Hindlimb muscle (tissue), 1 donor: ENCODE data around the gene ZNF750. TPM values are rescaled to one million over a fixed set of nuclear protein-coding genes. Genes with fewer than 3 reads are reported as not detected.

Experiments
- DNase-seq: peaks from one replicate; pipeline ENCODE4 v3.0.0-alpha.2; 2013
- polyA plus RNA-seq: library from polyadenylated mRNA; unstranded; fragments of 120-200 nt; gene quantifications from one replicate; pipeline ENCODE4 v1.2.1, GENCODE V29; 2013; ENCODE audit not compliant: insufficient read length

ZNF750 gene
- polyA plus RNA-seq, 1 donor = 0.85 TPM

DNA sequence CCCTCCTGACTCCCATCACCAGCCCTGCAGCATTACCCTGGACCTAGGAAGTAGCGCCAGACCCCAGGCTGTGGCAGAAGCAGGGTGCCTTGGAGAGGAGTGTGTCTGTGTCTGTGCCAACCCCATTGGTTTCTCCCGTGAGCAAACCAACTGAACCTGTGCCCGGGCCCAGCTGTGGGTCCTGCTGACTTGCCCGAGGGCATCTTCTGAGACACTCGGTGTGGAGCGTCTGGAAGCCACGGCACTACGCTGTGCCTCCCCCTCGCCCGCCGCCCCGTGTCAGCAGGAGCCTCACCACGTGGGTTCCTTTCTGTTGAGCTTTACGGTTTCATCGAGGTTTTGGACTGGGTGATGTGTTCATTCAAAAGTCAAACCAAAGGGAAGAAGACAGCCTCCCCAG, 27.8 kb downstream of the ZNF750 start:
- no peak for DNase-seq

DNA sequence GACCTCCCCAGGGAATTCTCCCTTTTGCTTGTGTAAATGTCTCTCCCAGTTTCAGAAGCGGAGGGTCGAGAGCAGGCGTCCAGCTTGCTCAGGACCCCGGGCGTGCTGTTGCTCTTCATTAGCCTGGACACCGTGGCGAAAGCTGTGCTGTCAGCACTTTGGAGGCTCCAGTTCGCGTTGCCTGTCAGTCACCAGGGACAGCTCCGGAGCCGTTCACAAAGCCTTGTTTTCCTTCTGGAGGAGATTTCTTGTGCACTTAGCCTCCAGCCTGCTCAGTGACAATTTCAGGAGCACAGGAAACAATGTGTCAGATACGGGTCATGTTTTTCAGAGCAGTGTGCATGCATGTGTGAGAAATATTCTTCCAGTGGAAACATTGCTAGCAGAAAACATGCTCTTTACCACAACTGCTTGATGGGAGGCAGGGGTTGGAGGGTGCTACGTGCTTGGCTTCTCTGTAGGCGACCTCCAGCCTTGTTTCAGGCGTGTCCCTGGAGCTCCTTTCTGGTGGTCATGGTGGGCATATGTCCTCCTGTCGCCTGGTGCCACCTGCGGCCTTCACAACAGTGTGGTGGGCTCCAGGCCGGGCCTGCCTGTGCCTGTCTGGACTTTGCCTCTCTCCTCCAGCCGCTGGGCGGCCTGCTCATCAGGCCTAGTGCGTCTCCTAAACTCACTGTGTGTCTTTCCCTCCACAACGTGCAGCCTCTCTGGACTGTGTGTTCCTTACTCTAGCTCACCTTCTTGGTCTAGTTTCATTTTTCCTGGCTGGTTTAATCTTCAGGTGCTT, 29.0 kb downstream of the ZNF750 start:
- no peak for DNase-seq

- no peak for DNase-seq
Measured at GRCh38 chr17:82808921-82809905, 30.6 kb downstream of the ZNF750 start.

GRCh38 chr17:82808006-82808405, 31.8 kb downstream of the ZNF750 start:
- no peak for DNase-seq

DNA sequence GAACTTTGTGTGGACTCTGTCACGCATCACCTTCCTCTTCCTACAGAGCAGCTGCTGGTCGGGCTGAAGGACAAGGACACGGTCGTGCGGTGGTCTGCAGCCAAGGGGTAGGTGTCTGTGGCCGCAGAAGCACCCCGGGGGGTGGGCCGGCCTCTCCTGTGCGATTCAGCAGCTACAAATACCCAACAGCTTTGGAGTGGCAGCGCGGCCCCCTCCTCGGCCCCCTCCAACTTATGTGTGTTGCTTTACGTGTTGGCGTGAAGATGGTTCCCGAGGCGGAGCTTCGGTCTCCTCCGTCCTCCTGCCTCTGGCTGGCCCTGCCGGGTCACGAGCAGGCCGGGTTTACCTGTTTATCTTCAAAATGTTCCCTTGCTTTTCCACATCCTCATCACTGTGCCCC, 32.3 kb downstream of the ZNF750 start:
- no peak for DNase-seq

DNA sequence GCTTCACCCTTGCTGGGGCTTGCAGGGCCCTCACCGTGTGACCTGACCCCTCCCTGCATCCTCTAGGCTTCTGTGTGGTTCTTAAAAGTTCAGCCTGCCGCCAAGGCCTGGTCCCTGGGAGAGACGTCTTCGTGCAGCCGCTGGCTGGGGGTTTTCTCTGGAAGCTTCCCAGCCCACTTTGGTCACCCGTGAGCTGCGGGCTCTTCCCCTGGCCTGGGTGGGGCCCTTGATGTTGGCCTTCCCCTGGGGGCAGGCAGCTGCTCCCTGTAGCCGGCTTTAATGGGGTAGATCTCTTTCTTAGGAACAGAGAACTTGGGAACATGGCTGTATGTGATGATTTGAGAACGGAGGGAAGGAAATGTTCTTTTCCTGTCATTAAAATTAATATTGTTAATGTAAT, 32.7 kb downstream of the ZNF750 start:
- no peak for DNase-seq

DNA sequence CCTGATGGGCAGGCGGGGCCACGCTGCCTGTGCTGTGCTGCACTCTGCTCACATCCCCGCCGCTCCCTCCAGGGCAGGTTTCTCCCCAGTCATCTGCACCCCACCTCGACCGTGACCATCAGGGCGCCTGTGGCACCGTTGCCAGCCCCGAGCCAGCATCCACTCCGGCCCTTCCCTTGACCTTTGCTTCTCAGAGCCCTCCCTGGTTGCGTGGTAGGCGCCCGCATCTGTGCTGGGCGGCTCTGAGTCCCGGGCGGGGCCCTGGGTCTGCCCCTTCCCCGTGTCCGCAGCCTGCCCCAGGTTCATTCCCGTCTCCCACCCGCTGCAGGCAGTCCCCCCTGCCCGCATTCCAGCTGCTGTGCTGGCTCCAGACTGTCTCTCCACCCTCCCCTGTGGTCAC, 33.2 kb downstream of the ZNF750 start:
- no peak for DNase-seq

- no peak for DNase-seq
Measured at GRCh38 chr17:82805823-82806222, 34.0 kb downstream of the ZNF750 start.

- no peak for DNase-seq
Measured at GRCh38 chr17:82805254-82805653, 34.6 kb downstream of the ZNF750 start.

GRCh38 chr17:82804442-82805191, 35.2 kb downstream of the ZNF750 start:
- DNase-seq = peak; percentile 93

DNA sequence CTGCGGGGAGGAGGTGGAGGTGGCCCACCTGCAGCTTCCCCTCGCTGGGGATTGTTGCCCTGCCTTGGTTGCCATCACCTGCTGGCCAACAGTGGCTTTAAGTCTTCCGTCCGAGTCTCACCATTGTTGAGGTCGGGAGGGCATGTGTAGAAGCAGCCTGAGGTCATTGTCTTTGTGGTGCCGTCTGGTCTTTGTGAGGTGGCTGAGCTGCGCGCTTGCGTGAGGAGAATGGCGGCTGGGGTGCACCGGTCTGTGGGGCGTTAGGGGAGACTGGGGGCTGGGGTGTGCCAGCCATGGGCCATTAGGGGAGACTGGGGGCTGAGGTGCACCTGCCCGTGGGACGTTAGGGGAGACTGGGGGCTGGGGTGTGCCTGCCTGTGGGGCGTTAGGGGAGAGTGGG, 36.2 kb downstream of the ZNF750 start:
- DNase-seq = no peak

DNA sequence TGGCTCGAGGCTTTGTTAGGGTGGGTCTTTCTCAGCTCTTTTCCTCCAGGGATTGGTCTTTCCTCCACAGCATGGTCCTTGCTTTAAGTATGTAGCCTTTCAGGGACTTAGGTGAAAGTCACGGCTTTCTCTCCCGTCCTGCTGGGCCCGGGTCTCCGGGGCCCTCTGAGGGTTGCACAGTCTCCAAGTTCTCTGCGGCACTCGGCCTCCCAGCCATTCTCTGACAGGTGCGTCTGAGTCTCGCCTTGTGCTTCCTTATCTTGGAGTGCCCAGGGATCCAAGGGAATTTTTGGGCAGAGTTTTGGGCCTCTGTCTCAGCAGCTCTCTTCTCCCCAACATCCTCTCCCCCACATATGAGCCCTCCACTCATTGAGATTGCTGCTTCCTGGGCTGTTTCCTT, 36.6 kb downstream of the ZNF750 start:
- DNase-seq = no peak

DNA sequence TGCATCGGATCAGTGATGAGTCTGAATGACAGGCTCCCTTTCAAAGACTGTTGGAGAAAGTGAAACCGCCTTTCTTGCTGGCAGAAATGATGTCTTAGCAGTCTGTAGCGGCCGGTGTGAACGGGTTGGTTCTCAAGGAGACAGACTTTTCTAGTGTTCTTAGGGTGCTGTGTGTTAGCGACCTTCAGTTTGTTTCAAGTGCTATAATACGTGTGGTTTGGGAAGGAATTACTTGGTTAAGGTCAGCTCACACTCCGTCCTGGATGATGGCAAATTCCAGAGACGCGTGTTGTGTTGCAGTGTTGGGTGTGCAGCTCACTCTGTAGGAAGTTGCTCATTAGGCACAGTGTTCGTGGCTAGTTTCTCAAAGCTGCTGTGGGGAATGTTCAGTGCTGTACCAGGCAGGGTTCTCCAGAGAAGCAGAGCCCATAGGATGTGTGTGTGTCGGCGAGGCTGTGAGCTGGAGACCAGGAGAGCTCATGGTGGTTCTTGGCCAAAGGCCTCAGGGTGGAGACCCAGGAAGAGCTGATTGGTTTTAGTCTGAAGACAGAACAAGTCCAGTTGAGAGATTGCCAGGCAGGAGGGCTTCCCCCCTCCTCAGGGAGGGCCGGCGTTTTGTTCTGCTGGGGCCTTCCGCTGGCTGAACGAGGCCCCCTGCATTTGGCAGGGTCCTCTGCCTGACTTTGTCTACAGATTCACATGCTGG, 37.6 kb downstream of the ZNF750 start:
- no peak for DNase-seq

GRCh38 chr17:82801377-82801970, 38.3 kb downstream of the ZNF750 start:
- DNase-seq = no peak

- no peak for DNase-seq
Measured at GRCh38 chr17:82800885-82801284, 38.9 kb downstream of the ZNF750 start.

DNA sequence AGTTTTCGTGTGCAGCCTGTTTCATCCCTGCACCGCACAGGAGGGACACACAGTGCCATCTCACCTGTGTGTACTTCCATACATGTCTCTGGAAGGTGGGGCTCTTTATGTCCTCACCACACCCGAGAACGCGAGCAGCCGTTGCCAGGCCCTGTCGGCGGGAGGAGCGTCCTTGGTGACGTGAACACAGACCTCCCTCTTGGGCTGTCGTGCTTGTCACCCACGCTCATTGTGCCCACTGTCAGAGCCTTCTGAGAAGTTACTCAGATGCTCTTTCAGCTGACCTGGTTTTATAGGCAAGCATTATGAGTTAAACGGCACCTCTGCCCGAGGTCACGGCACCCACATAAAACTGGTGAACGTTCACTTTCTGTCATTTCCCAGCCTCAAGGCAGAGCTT, 40.2 kb downstream of the ZNF750 start:
- no peak for DNase-seq

DNA sequence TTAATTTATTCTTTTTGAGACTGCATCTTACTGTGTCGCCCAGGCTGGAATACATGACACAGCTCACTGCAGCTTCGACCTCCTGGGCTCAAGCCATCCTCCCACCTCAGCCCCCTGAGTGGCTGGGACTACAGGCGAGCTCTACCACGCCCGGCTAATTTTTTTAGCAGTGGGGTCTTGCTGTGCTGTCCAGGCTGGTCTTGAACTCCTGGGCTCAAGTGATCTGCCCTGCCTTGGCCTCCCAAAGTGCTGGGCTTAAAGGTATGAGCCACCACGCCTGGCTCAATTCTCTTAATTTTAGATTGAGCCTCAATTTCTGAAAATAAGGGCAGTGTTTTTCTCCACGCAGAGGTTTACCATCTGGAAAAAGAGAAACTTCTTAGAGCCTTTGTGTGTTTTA, 41.1 kb downstream of the ZNF750 start:
- no peak for DNase-seq

DNA sequence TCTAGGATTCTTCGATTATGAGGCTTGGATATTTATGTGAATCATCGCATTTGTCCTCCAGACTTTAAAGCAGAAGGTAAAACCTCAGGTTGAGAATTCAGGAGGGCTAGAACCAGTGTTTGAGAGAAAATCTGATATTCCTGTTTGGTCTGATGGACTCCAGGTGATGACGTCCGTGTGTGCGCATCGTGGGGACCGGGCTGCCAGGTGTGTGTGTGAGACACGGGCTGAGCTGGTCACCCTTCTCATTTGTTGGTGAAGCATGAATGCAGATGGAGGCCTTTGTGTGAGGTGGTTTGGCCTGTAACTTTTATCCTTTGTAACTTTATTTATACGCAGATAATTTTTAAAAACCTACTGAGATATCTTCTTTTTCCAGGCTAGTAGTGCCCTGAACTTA, 42.8 kb downstream of the ZNF750 start:
- no peak for DNase-seq

GRCh38 chr17:82795615-82796014, 44.2 kb downstream of the ZNF750 start:
- no peak for DNase-seq

- peak; percentile 67 for DNase-seq
Measured at GRCh38 chr17:82794781-82795482, 44.9 kb downstream of the ZNF750 start.

DNA sequence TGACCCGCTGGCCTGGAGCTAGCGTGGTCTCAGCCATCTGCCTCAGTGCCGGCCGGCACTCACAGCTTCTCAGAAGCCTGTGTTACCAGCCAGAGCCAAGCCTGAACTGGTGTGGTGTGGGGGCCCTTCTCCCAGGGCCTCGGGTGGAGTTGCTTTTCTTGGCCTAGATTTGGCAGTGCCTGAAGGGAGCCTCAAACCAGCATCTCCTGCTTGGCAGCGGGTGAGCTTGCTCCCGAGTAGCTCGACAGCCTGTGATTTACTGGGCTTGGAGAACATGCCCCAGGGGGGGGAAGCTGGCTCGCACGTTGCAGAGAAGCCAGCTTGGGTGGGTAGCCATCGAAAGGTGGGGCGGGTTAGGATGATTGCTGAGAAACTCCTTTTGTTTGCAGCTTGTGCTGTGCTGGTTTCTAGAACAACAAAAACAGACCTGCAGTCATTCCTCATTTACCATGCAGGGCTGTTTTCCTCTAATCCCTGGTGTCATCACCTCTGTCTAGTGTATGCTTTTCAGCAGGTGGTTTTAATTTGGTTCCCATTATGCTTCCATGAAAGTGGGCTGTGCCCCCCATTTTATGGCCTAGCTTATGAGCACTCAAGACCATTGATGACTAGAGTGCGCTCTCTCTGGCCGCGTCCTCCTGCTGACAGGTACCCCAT, 45.7 kb downstream of the ZNF750 start:
- DNase-seq = no peak
